ENCODE data around the gene DCUN1D4.
"Not testable (repeated sequence)": the region's sequence is repeated elsewhere in the genome, so short reads cannot be mapped to it uniquely, and the experiment has no call there.

The DCUN1D4 gene

GRCh38 chr4:51890760-51891159 is 47.8 kb downstream of the DCUN1D4 start:
- DNase-seq (ENCODE audit: insufficient read length, low spot score) (no peak), FAIRE-seq (no peak)

DNA sequence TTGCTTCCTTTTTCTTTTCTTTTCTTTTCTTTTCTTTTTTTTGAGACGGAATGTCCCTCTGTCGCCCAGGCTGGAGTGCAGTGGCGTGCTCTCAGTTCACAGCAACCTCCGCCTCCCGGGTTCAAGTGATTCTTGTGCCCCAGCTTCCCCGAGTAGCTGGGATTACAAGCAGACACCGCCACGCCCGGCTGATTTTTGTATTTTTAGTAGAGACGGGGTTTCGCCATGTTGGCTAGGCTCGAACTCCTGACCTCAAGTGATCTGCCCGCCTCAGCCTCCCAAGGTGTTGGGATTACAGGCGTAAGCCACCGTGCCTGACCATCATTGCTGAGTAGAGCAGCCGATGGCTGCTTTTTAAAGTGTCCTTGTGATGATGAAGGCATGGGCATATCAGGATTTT is 50.4 kb downstream of the DCUN1D4 start:
- not testable (repeated sequence) for FAIRE-seq; DNase-seq (ENCODE audit: insufficient read length, low spot score)

GRCh38 chr4:51894059-51894645 is 51.2 kb downstream of the DCUN1D4 start:
- FAIRE-seq (no peak), DNase-seq (ENCODE audit: insufficient read length, low spot score) (no peak)

DNA sequence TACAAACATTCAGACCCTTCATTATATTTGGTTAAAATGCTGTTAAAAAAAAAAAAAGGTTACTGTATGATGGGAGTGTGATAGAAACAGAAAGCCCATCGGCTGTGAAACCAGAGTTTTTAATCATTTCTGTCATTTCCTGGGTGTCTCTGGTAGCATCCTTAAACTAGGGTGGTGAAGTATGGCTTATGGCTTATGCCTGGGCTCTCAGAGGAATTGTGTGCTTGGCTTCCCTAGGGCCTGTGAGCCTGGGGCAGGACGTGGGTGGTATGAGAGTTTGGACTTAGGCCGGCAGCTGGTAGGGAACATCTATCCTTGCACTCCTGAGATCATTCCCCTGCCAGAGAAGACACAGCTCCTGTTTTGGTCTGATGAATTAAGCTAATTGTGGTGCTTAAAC is 52.2 kb downstream of the DCUN1D4 start:
- DNase-seq (ENCODE audit: insufficient read length, low spot score) (no peak), FAIRE-seq (no peak)

DNA sequence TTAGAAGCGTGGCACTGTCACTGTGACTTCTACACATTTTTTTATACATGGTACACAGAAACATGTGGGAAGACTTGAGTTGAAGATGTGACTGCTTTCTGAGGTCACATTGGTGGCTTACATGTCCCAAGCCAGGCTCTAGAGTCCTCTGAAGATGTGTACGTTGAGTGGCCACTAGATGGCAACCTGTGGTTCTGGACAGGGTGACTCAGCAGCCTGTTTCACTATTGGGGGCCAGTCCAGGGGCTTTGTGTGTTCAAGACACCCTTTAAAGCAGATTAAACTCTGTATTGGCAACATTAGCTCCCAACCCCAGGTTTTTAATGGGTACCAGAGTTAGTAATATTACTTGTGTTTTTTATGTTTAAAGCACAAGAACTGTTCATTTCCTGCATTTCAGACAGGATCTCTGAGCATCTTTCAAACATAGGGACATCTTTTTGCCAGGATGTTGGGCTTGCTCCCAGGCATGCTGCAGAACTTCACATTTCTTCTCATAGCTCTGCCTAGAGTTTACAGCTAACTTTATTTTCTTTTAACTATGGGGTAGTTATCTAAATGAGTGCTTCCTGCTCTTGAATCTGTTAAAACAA is 53.0 kb downstream of the DCUN1D4 start:
- FAIRE-seq, result no peak

GRCh38 chr4:51901363-51901762 is 58.4 kb downstream of the DCUN1D4 start:
- no peak for FAIRE-seq
- no peak for DNase-seq (ENCODE audit: insufficient read length, low spot score)

More for the DNA sequence above, 53.0 kb downstream of the DCUN1D4 start:
- DNase-seq (ENCODE audit: insufficient read length, low spot score), result peak; percentile 59

- no peak for DNase-seq (ENCODE audit: insufficient read length, low spot score)
- FAIRE-seq, result no peak
Measured at GRCh38 chr4:51906167-51906958, 63.4 kb downstream of the DCUN1D4 start.

DNA sequence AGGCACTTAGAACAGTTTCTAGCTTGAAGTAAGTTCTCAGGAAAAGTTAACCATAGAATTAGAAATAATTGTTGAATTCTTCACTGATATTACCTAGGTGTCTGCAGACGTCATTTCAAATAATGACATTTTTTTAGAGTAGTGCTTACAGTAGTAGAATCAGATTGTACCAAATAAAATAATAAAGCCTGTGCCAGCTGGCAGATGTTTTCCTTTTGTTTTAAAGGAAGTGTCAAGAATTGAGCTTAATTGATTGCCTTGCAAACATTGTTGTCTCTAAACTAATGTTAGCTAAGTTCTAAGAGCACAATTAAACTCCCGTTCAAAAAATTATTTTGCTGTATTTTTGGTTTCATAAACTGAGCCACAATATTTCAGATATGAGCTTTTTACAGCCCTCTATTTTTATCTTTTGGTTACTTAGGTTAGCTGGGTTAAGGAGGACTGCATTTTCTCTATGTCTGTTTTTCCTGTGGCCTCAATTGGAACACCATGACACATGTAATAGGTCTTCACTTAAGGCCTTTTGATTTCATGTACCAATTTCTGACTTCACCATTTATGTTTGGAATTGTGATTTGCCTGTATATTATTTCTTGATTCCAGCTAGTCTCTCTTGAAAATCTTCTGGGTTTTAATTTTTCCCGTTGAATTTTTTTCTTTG is 64.2 kb downstream of the DCUN1D4 start:
- DNase-seq (ENCODE audit: insufficient read length, low spot score), result no peak
- no peak for FAIRE-seq

DNA sequence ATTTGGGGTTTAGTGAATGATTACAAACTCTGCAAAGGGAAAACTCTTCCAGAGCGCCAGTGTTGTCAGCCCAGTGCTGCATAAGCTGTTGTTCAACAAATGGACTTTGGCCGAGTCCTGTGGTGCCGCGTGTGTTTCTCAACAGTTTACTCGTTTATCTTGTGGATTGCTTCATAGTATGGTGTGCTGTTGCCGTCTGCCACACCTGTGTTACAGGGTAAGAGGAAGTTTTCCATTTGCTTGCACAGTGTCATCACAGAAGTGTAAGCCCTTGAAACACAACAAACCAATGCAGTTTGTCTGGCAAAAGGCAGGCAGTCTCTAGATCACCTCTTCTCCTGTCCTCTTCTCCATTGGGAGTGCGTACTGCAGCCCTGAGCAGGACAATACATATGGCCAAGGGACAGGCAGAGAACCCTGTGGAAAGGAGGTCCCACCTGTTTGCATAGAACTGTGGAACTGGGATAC is 66.3 kb downstream of the DCUN1D4 start:
- FAIRE-seq (no peak), DNase-seq (ENCODE audit: insufficient read length, low spot score) (no peak)

- no peak for DNase-seq (ENCODE audit: insufficient read length, low spot score)
- no peak for FAIRE-seq
Measured at GRCh38 chr4:51918251-51918650, 75.3 kb downstream of the DCUN1D4 start.

DNA sequence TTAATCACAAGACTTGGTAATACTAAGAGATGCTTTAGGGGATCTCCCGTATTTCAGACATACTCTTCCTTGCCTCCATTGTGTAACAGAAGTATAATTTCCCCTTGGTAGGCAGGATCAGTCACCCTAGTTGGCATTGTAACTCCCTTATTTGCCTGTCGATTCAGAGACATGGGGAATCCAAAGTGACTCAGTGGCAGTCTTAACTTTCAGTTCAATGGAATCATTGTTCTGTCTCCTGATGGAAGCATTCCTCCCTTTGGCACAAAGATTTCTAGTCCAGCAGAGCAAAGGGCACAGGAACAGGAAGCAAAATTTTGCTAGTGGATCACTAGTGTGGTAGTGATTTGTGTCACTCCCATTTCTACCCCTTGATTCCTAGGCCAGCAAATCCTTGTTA is 80.4 kb downstream of the DCUN1D4 start:
- no peak for FAIRE-seq
- no peak for DNase-seq (ENCODE audit: insufficient read length, low spot score)

- no peak for FAIRE-seq
- no peak for DNase-seq (ENCODE audit: insufficient read length, low spot score)
Measured at GRCh38 chr4:51925307-51925706, 82.4 kb downstream of the DCUN1D4 start.

- no peak for FAIRE-seq
- no peak for DNase-seq (ENCODE audit: insufficient read length, low spot score)
Measured at GRCh38 chr4:51930557-51930956, 87.6 kb downstream of the DCUN1D4 start.

- no peak for FAIRE-seq
- no peak for DNase-seq (ENCODE audit: insufficient read length, low spot score)
Measured at GRCh38 chr4:51931461-51931860, 88.5 kb downstream of the DCUN1D4 start.

- DNase-seq (ENCODE audit: insufficient read length, low spot score) (no peak), FAIRE-seq (no peak)
Measured at GRCh38 chr4:51932261-51932660, 89.3 kb downstream of the DCUN1D4 start.

- no peak for FAIRE-seq
Measured at GRCh38 chr4:51932684-51933083, 89.7 kb downstream of the DCUN1D4 start.

GRCh38 chr4:51940460-51940859 is 97.5 kb downstream of the DCUN1D4 start:
- not testable (repeated sequence) for DNase-seq (ENCODE audit: insufficient read length, low spot score); FAIRE-seq

More at GRCh38 chr4:51932684-51933083, 89.7 kb downstream of the DCUN1D4 start:
- no peak for DNase-seq (ENCODE audit: insufficient read length, low spot score)

GRCh38 chr4:51942108-51942832 is 99.3 kb downstream of the DCUN1D4 start:
- DNase-seq (ENCODE audit: insufficient read length, low spot score) (peak; percentile 9), FAIRE-seq (no peak)

DNA sequence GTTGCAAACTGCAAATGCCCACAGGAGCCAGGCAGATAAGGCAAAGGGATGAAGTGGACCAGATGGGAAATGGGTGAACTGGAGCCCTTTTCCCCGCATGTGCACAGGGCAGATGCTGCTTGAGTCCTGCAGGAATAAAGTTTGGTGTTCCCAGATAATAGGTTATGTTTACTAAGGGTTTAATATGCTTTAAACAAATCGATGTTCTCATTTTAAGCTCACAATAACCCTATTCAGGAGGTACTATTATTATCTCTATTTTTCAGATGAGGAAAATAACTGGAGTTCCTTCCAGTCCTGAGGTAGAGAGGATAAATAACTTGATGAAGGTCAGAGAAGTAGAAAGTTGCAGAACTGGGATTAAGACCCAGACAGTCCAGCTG is 99.9 kb downstream of the DCUN1D4 start:
- FAIRE-seq, result no peak
- DNase-seq (ENCODE audit: insufficient read length, low spot score), result no peak

DNA sequence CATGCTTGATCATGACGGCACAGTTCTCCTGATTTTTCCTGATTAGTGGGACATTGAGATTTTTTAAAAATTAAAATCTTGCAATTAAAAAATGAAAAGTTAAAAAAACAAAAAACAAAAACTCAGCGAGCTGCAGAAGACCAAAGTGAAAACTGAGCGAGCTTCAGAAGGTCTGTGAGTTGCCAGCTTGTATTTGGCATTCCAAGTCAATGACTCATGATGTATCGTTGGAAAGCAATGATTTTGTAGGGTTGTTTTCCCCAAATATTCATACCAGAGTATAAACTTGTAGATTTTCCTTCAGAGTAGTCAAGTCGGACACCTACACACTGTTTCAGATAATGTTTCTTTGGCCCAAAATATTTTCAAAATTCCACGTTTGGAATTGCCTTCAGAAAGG is 100.3 kb downstream of the DCUN1D4 start:
- peak; percentile 14 for DNase-seq (ENCODE audit: insufficient read length, low spot score)
- FAIRE-seq, result no peak
